GM06990 (cell line): ENCODE measurements around the gene RASSF5.
A peak's percentile ranks its signal among the peaks of the same experiment; 100 is the strongest.

Experiments used
- DNase-seq: peaks from one replicate; pipeline ENCODE4 v3.0.0-alpha.2; 2011; ENCODE audit not compliant: insufficient read length; ENCODE audit errors: extremely low read depth
- H3K27me3 ChIP-seq: replicated peaks from 2 replicates; pipeline ENCODE4 v1.6.0; 2011; ENCODE audit warnings: low read length; ENCODE audit not compliant: control insufficient read depth, insufficient read depth
- H3K36me3 ChIP-seq: 2 replicates; pipeline ENCODE4 v1.5.1; 2011; ENCODE audit warnings: low read length; ENCODE audit not compliant: control insufficient read depth, insufficient read depth
- H3K4me3 ChIP-seq: replicated peaks from 2 replicates; pipeline ENCODE4 v1.5.1; 2011; ENCODE audit warnings: low read depth, mild to moderate bottlenecking, control low read depth, low read length
- CTCF ChIP-seq: IDR thresholded peaks from 2 replicates; pipeline ENCODE4 v1.5.1; 2011; ENCODE audit warnings: low read length, control low read depth, mild to moderate bottlenecking, inconsistent platforms; ENCODE audit not compliant: insufficient read depth, poor library complexity, severe bottlenecking

RASSF5 gene

DNA sequence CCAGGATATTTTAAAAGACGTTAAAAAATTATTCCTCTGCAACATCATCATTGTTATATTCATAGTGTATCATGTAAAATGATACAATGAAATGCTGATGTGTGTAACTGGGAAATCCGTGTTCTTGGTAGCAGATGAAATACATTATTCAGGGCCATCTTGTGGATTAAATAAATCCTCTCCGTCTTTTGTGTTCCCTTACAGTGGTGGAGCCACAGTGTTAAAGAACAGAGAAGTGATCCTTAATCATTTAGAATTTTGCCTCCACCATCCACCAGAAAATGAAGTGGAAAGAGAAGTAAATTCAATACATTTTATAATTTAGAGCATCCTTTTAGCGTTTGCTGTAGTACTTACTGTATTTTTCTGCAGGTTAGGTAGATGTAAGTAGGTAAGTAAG lies 129.3 kb downstream of the RASSF5 start:
- DNase-seq: no peak
- no peak for TF ChIP-seq CTCF
- H3K4me3 ChIP-seq: peak overlapping the region; percentile 77

DNA sequence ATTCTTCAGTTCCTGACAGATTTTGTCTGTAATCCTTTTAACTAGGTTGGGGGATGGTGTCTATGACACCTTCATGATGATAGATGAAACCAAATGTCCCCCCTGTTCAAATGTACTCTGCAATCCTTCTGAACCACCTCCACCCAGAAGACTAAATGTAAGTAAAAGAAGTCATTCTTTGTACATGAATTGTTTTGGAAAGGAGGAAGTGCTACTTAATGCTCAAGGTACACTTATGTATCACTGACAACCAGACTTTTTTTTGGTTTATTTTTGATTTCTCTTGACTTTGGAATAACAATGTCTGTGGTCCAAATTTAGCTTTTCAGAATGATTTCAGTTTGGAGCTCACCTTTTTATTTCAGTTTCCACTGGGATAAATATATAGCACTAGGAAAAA lies 130.3 kb downstream of the RASSF5 start:
- H3K4me3 ChIP-seq: no peak overlapping the region

More for the DNA sequence above, 129.3 kb downstream of the RASSF5 start:
- H3K36me3 ChIP-seq: no peaks in the 10 kb centered on the region
- no peaks in the 10 kb centered on the region for H3K27me3 ChIP-seq

More for the DNA sequence above, 130.3 kb downstream of the RASSF5 start:
- Histone ChIP-seq H3K36me3 (no peaks in the 10 kb centered on the region), H3K27me3 (no peaks in the 10 kb centered on the region)
- no peak for DNase-seq
- no peak for TF ChIP-seq CTCF
